GM08714 (cell line): Measurements from ENCODE around the gene SELPLG.

Source experiments
- H3K4me3 ChIP-seq: fragments of 200-500 bp; sonication (Bioruptor generic); 2 replicates; pipeline ENCODE4 v1.5.1; 2014; ENCODE audit warnings: mild to moderate bottlenecking, low read length, inconsistent platforms
- ZNF274 ChIP-seq: IDR thresholded peaks from 2 replicates; pipeline ENCODE4 v1.6.1; 2012; ENCODE audit warnings: mild to moderate bottlenecking, low read depth, low read length

Gene SELPLG

DNA sequence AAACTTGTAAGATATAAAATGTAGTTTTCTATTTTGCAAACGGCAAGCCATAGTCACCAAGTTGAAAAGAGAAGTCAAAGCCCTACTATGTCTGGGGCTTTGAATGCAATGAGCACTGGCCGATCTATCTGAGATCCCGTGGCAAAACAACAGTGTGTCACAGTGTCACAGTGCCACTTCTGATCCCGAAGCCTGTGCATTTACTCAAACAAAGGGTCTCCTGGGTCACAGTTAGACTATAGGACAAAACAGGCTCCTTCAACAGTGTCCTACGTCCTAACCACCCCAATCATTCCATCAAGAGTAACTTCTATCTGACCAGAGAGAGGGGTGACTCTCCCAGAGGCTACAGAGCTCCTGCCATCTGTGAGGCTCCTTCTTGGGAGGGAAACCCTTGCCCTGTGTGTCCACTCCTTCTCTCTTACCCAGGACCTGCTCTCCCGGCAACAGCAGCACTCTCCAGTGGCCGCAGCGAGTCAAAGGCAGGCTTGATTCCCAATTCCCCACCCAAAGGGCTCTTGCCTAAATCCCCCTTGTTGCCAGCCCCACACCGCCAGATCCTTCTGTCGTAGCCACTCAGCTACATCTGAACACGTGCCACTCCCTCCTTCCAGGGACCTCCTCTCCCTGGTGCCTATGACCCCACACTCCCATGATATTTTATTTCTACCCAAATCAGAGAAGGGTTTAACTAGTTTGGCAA, 14.0 kb upstream of the SELPLG start:
- H3K4me3 ChIP-seq, result no peak overlapping the region
- TF ChIP-seq ZNF274, result no peak

DNA sequence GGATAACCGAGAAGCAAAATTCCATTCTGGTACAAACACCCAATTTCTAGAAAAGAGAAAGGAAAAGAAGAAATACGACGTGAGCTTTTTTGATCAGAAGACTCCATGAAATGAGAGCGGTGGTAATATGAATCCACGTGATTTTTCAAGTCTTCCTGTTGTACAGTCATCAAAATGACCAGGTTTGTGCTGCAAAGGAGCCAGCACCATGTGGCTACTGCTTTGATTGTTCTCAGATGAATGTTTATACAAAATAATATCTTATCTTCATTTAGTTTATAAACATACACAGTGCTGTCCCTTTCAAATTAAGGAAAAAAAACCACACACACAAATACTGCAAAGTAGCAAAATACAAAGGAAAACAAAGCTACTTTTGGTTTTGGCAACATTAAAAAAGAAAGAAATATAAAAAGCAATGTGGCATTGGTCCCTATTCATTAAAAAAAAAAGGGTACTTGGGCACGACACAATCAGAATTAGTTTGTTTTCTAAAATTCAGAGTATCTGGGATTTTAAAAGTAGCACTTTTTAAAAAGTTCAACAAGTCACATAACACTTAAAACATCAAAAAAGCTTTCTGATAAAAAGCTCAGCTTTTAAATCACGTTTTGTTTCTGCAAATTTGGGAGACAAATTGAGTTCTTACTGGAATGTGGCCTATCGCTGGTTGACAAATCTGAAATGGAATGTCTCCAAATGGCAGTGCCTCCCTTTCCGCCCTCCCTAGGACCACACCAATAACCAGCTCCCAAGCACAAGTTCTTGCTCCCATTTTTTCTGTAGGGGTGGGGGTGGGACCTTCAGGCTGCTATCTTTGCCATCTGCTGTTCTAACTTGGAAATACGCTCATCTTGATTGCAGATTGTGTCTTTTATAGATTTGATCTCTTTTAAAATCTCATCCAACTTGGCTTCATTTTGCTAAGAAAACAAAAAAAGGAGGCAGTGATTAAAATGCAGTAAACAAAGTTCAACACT, 13.2 kb upstream of the SELPLG start:
- H3K4me3 ChIP-seq, result no peak overlapping the region
- no peak for TF ChIP-seq ZNF274

DNA sequence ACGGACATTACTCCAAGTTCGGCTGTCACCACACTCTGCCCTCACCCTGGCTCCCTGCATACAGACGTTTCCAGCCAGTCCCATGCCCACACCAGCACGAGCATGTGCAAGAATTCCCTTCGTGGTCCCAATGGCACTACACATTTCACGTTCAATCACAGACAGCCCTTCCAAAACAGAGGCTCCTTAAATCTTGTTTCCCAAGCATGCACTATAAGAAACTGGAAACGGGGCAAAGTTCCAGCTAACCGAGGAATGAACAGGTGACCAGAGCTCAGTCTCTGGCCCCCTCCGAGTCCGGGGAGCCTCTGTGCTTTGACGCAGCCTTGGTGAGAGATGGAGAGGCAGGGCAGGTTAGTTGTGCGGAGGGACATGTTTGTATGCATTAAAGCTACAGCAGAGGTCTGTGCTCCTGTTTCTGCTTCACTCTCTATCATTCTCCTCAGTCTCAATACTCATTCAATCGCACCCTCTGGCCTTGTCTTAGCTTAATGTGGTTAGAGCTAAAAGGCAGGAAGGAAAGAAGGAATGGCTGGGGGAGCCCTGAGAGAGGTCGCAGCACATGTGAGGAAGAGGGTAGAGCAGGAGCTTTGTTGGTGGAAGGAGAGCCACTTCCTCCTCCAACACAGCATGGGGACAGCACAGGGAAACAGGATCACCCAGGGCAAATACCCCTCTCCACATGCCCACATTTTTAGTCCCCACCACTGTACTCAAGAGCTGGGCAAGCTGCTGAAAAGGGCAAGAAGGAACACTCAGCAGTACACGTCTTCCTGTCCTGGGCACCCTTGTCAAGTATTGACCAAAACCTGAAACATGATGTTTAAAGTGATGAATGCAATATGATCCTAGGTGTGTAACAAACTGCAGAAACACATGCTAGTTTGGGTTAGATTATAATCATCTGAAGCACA, 12.2 kb upstream of the SELPLG start:
- TF ChIP-seq ZNF274, result no peak
- no peak overlapping the region for H3K4me3 ChIP-seq

DNA sequence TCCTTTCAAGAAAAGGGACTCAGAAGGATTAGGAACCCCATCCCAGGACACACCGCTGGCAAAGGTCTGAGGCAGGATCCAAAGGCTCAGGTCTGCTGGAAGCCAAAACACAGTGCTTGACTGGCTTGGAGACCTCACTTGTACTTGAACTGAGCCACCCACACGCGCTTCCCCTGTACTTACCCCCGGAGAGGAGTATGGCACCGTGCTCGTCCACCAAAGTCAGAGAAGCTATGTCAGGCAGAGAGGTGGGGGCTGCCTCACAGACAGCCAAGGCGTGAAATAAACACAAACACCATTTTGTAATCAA, 11.1 kb upstream of the SELPLG start:
- TF ChIP-seq ZNF274, result no peak
- H3K4me3 ChIP-seq, result no peak overlapping the region

DNA sequence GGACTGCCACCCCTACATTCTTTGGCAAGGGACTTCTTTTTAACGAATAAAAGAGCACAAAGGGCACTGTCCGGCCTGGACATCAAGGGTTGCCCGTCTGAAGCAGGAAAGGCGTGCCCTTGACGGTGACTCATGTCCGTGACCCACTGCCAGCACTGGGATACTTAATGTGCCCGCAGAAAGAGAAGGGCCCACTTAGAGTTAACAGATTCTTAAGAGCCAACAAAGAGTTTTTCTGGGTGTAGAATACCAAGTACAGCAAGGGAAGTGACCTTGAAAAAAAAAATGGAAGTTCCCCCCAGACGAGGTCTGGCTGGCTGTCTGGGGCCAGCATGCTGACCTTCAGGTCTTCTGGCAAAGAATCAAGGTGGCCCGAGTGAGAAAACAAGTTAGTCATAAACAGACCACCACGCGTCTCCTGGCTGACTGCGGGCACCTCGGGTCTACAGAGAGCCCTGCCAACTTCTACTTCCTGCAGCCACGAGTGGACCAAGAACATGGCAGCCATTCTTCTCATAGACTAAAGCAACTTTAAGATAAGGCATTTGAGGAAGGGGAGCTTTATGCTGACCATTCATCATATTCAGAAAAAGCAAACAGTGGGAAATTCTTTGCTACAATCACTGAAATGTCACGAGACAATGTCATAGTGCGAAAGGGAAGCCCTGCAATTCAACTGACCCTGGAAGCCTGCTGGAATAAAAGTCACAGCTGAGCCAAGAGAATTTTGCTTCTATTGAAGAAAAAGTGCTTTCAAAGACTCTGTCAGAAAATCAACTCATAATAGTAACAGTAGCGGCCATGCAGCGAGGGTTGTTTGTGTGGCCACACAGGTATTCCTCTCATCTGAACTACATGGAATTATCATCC, 10.5 kb upstream of the SELPLG start:
- TF ChIP-seq ZNF274, result no peak
- no peak overlapping the region for H3K4me3 ChIP-seq

DNA sequence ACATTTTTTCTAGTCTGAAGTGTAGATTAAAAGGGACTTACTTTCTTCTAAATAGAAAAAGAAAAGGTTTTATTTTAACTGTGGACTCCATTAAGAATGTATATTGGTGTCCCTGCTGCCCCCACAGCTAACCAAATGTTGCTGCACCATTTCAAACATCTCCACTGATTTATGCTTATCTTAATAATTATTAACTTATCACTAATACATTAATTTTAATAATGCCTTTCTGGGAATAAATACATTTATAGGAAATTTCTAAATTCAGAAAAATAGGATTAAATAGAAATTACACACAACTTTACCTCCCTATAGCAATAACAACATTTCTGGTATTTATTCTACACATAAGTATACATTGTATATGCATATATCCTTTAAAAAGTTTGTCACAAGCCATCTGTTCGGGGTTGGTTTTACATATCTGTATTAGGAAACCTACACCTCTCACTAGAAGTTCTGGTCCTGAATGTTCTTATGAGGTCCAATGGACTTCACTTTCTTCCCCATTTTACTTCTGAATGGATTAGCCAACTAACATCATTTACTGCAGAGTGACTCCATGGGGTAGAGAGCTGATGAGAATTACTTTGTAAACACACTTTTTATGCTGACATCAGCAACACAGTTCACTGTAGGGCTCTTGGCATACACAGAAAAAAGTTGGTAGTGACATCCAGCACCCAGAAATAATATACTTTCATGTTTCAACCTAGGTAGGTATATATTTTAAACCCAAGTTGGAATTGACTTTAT, 9.4 kb upstream of the SELPLG start:
- TF ChIP-seq ZNF274, result no peak
- H3K4me3 ChIP-seq, result no peak overlapping the region

DNA sequence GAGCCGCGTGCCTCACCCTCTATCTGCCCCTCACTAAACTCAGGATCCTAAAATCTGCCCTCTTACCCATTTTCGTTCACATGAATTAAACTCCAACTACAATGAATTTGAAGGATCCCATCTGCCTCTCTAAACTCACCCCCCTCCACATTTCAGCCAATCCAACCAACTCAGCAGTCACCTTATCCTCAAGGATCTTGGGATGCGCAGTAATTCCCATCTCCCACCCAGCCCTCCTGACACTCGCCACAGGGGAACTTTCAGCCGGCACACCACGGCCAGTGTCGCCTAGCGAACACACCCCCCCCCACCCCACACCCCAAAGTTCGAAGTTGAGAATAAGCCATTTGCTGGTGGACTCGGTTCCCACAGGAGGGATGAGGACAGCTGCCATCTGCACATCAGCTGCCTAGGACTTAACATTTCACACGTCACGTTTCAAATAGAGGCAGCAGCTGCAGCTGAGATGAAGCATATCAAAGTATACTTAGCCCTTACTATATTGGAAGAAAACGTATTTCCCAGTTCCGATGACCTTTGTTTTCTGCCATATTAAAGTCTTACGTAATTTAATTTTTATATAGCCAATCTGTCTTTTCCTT, 8.7 kb upstream of the SELPLG start:
- H3K4me3 ChIP-seq, result no peak overlapping the region
- TF ChIP-seq ZNF274, result no peak

DNA sequence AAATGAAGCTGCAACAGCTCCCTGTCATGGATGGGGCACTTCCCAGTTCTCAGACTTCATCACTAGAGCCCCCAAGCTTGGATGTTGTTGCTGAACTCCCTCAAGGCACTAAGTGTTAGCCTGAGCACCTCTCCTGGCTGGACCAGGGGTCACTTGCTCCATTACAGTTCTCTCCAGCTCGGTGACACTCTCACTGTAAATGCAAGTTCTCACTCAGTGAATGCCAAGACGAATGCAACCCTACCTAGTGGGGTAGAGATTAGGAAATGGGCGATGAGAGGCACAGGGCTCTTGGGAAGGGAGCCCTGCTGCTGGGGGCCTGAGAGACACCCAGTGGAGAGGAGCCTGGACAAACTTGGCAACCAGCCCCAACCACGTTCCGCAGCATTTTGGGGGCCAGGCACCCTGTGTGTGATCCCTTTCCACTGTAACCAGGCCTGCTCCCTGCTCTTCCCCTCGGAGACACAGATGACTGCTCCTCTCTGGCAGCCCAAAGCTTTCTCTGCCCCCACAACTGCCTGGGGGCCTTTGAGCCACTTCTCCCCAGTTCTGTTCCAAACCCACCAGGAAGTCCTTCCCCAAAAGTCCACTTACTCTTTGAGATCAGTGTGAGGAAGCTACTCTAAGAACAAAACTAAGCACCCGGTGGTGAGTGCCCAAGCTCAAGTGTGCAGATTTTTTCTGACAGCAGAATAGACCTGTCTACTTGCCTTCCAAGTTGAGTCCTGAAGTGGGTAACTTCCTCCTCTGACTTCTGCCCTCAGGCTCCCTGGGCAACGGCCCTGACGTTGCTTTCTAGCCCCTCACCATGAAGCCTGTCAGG, 8.0 kb upstream of the SELPLG start:
- H3K4me3 ChIP-seq, result no peak overlapping the region
- no peak for TF ChIP-seq ZNF274

DNA sequence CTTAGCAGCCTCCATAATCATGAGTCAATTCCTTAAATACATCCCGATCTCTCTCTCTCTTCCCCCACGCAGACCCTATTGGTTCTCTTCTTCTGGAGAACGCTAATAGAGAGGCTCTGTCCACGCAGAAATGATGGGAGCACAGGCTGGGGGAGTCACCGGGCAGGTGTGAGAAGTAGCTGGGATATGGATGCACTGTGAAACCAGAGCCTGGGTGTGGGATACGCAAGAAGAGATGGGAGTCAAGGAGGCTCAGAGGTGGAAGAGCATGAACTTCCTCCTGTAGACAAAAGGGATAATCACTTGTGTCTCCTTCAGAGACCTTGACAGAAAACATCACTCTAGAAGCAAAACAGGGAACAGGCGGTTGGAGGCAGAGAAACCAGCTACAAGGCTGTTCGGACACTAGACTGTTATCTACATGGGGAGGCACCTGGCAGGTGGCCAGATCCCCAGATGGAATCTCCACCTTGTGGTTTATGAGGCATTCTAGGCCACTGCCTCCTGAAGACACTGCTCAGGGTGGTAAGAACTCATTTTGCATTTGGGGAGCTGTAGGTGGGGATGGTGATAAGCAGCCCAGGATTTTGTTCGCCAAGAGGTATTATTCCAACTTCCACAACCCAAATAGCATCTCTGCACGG, 7.2 kb upstream of the SELPLG start:
- H3K4me3 ChIP-seq, result no peak overlapping the region
- no peak for TF ChIP-seq ZNF274

DNA sequence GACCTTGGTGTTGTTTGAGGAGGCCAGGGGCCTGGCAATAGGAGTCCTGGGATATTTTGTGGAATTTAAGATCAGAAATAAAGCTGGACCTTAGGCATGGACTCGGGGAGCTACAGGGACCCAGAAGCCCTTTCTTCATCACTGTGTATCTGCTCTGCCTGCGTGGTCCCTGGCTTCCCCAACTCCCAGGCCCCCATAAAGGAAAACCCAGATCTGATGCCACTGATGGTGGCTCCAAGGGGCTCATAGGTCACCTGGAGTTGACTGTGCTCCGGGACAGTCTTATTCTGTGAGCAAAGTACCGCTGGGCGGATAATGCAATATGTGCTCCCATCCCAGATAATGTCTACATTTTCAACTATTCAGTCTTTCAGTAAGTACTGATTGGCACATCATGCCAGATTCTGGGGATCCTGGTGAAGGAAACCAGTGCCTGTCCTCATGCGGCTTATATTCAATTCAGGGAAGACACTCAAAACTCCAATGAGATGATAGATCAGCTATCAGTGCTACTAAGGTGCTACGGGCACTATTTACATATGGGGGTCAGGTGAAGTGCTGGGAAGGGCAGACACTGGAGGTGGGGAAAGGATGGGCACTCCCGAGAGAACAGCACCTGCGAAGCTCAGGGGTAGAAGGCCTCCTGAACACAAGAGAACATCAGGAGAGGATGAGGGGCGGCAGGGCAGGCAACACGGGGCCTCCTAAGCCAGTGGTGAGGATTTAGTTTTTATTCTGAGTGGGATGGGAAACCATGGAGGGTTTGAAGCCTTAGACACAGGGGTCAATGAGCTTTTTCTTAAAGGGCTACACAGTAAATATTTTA, 5.5 kb upstream of the SELPLG start:
- H3K4me3 ChIP-seq, result no peak overlapping the region
- no peak for TF ChIP-seq ZNF274
